Nephron (organoid): ENCODE data around the gene RNF214.

Experiments used
- H3K27ac Mint-ChIP-seq, 3 experiments: 2 replicates each; pipeline ENCODE4 v1.8.0; 2020; ENCODE audit warnings: mixed read lengths in 3 of 3, mild to moderate bottlenecking in 2 of 3, moderate library complexity in 1 of 3
- H3K27me3 Mint-ChIP-seq: 2 replicates; pipeline ENCODE4 v1.8.0; 2021; ENCODE audit warnings: low read depth, mild to moderate bottlenecking, moderate library complexity, mixed read lengths
- H3K36me3 Mint-ChIP-seq: 2 replicates; pipeline ENCODE4 v1.8.0; 2020; ENCODE audit warnings: low read depth, mixed read lengths
- H3K4me1 Mint-ChIP-seq: 2 replicates; pipeline ENCODE4 v1.8.0; 2020; ENCODE audit warnings: mixed read lengths
- H3K4me3 Mint-ChIP-seq, 3 experiments: 2 replicates each; pipeline ENCODE4 v1.8.0; 2020; ENCODE audit warnings: mild to moderate bottlenecking in 3 of 3, mixed read lengths in 3 of 3, moderate library complexity in 2 of 3
- H3K9me3 Mint-ChIP-seq: 2 replicates; pipeline ENCODE4 v1.8.0; 2020; ENCODE audit warnings: mixed read lengths
- TF ChIP-seq, protein P1 (sequence below), 3 experiments: fragments of 200-600 bp; sonication (generic); IDR thresholded peaks; one replicate each; pipeline ENCODE4 v1.5.0; 2021; ENCODE audit warnings: antibody characterized with exemption in 3 of 3; ENCODE audit not compliant: unreplicated experiment in 3 of 3

The RNF214 gene

DNA sequence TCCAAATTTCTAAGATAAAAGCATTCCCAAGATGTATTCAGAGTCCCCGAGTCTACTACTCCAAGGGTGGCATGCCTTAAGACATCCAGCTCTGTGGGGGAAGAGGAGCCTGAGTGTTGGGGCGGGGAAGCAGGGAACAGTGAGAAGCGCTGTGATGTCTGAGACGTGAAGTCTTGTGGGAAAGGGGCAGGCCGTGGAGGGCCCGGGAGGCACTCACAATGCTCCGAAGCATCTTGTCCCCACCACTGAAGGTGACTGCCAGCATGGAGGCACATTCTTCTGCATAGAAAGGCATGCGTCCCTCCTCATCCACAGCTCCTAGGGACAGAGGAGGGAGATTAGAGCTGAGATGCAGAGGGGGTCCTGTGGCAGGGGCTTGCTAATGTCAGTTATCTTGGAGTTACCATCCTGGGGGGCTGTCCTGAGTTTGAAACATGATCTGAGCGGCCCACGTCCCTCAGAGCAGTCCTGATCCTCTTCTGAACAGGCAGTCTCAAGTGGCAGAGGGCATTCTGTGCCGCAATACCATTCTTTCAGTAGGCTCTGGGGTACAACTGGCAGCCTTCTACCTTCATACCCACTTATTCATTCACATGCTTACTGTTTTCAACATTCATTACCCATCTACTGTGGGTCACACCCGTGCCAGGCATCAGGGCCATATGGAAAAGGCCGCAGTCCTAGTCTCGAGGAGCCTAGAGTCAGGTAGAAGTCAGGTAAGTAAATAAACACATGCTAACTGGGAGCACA is 9.3 kb upstream of the RNF214 start:
- TF ChIP-seq, protein P1, sequence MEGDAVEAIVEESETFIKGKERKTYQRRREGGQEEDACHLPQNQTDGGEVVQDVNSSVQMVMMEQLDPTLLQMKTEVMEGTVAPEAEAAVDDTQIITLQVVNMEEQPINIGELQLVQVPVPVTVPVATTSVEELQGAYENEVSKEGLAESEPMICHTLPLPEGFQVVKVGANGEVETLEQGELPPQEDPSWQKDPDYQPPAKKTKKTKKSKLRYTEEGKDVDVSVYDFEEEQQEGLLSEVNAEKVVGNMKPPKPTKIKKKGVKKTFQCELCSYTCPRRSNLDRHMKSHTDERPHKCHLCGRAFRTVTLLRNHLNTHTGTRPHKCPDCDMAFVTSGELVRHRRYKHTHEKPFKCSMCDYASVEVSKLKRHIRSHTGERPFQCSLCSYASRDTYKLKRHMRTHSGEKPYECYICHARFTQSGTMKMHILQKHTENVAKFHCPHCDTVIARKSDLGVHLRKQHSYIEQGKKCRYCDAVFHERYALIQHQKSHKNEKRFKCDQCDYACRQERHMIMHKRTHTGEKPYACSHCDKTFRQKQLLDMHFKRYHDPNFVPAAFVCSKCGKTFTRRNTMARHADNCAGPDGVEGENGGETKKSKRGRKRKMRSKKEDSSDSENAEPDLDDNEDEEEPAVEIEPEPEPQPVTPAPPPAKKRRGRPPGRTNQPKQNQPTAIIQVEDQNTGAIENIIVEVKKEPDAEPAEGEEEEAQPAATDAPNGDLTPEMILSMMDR (IDR thresholded peaks at IDR 0.05; ENCODE audit: unreplicated experiment in 3 of 3) = no peak
- peak overlapping the region; percentile 29 to 94 (median 38) for H3K27ac Mint-ChIP-seq
- peaks cover 67% of the 10 kb centered on the region for H3K4me1 Mint-ChIP-seq
- H3K36me3 Mint-ChIP-seq = peaks cover 28% of the 10 kb centered on the region
- H3K9me3 Mint-ChIP-seq = no peaks in the 10 kb centered on the region
- no peaks in the 10 kb centered on the region for H3K27me3 Mint-ChIP-seq
- no peak overlapping the region for H3K4me3 Mint-ChIP-seq

DNA sequence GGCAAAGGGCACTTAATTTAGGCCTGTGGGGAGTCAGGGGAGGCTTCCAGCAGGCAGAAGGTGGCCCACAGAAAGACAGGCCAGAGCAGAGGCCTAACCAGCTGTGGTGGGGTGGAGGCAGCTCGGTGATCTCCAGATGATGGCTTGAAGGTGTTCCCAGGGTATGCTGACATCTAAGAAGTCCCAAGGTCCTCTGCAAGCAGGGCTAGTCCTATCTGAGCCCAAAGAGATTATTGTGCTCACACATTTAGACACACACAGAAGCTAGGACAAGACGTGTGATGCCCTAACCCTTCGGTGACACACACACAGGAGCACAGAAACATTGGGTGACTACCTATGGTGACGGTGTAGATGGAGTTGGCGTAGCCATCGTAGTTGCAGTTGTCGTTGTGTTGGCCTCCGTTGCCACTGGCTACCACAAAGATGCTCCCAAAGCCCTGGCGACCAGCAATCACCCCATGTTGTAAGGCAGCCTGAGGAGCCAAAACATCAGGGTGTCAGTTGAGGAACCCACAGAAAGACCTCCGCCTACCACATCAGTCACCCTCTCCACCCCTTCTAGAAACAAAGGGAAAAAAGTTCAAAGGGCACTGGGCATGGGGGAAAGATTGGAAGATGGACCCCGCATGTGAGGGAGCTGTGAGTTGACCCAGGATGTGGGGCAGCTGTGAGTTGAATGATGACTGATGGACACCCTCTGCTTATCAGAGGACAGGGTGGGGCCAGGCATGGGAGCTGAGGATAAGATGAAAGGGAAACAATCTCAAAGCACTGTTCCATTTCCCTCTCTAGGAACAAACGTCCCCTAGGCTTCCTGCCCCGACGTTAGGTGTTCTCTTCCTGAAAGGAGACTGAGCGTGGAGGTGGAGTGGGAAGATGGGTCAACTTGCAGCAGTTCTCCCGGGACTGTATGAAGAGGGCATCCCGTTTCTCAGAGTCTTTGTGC is 8.5 kb upstream of the RNF214 start:
- Mint-ChIP-seq H3K4me1 (peaks cover 58% of the 10 kb centered on the region), H3K9me3 (no peaks in the 10 kb centered on the region), H3K27ac (peak overlapping the region; percentile 41 to 70 (median 61)), H3K4me3 (no peak overlapping the region), H3K27me3 (no peaks in the 10 kb centered on the region), H3K36me3 (peaks cover 23% of the 10 kb centered on the region)
- TF ChIP-seq, protein P1 (IDR thresholded peaks at IDR 0.05; ENCODE audit: unreplicated experiment in 3 of 3) = no peak

DNA sequence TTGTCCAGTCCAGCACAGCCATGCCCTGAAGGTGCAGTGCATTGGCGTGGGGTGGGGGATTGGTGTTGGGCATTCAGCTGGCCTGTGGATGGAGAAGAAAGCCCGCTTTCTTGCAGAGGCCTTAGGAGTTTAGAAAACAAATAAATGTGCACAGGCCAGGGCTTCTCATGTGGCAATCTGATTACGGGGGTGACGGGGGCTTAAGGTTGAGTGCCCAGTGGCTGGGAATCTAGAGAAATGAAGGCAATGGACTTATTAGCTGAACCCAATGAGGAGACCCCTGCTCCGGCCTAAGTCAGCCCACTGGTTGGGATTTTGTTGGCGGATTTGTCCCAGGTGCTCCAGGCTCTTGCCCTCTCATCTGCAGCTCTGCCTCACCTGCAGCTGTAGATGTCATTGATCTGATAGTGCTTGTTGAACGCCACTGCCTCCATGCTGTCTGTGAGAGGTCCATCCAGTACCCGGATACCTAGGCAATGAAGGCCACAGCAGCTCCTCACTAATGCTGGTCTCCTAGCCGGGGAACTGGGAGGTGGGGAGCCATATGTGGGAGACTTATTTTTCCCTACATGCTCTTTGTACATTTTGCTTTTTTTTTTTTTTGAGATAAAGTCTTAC is 6.8 kb upstream of the RNF214 start:
- no peak overlapping the region for H3K4me3 Mint-ChIP-seq
- no peaks in the 10 kb centered on the region for H3K27me3 Mint-ChIP-seq
- no peaks in the 10 kb centered on the region for H3K9me3 Mint-ChIP-seq
- peaks cover 18% of the 10 kb centered on the region for H3K36me3 Mint-ChIP-seq
- peaks cover 53% of the 10 kb centered on the region for H3K4me1 Mint-ChIP-seq
- TF ChIP-seq, protein P1 (IDR thresholded peaks at IDR 0.05; ENCODE audit: unreplicated experiment in 3 of 3) = no peak
- no peak overlapping the region for H3K27ac Mint-ChIP-seq

DNA sequence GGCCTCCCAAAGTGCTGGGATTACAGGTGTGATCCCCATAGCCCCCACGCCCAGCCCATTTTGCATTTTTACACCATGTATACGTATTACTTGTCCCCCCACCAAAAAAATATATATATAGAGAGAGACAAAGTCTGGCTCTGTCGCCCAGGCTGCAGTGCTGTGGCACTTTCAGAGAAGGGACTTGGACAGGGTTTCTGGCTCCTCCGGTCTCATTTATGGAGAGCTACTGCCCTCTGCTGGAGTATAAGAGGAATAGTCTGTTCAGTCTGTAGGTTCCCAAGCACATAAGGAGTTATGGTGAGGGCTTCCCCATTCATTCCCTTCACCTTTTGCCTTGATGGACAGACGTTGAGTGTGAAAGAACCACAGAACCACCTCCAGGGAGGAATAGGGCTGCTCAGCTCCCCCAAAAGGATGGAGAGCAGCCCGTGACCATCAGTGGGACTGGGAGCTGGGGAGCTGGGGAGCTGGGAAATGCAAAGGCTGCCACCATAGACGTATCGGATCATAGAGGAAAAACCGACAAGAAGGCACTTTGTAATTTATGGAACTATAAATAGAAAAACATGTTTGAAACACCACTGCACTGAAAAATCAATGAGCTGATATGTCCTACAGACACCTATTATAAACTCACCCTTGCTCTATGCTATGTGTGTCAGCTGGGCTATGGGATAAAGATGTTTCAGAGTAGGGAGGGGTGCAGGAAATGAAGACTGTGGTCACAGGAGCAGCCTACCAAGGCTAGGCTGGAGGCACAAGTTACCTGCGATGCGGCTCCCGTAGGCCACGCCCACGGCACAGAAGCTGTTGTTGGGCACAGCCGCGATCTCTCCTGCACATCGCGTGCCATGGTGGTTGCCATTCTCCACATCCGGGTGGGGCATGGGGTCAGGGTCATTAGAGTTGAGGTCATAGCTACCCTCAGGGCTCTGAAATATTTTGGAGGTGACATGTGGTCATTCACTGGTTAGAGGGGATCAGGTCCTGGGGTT is 5.8 kb upstream of the RNF214 start:
- no peaks in the 10 kb centered on the region for H3K9me3 Mint-ChIP-seq
- H3K27ac Mint-ChIP-seq = peak overlapping the region; percentile 3 to 40 (median 15)
- TF ChIP-seq, protein P1 (IDR thresholded peaks at IDR 0.05; ENCODE audit: unreplicated experiment in 3 of 3) = peak; percentile 71 to 84 (median 80)
- peaks cover 18% of the 10 kb centered on the region for H3K36me3 Mint-ChIP-seq
- H3K27me3 Mint-ChIP-seq = no peaks in the 10 kb centered on the region
- H3K4me1 Mint-ChIP-seq = peaks cover 52% of the 10 kb centered on the region
- peak overlapping the region; percentile 27 to 32 (median 28) for H3K4me3 Mint-ChIP-seq

DNA sequence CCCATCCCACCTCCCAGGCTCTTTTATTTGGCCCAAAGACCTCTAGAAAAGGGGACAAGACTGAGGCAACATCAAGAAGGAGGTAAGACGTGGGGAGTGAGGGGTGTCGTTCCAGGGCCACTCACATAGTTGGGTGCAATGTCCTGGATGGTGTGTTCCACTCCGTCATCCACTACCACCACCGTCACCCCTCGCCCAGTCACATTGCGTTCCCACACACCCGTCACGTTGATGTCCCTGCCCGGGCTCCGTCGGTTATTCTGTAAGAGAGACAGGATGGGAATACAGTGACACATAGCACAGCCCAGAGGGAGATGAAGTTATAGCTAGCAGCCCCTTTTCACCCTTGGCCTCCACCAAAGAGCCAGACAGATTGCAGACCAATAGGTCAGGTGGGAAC is 4.4 kb upstream of the RNF214 start:
- Mint-ChIP-seq H3K36me3 (peaks cover 18% of the 10 kb centered on the region), H3K4me1 (peaks cover 45% of the 10 kb centered on the region), H3K27ac (no peak overlapping the region), H3K27me3 (no peaks in the 10 kb centered on the region), H3K9me3 (no peaks in the 10 kb centered on the region), H3K4me3 (peak overlapping the region; percentile 26 to 76 (median 56))
- TF ChIP-seq, protein P1 (IDR thresholded peaks at IDR 0.05; ENCODE audit: unreplicated experiment in 3 of 3) = no peak
